CD8-positive, alpha-beta memory T cell (primary cell): Measurements from ENCODE around the gene RYR2. TPM values are rescaled to one million over a fixed set of nuclear protein-coding genes. Genes with fewer than 3 reads are reported as not detected.

Experiments used
- CTCF ChIA-PET: fragments of 350-600 bp; sonication (Branson Sonifier 250); formaldehyde crosslinking; loops from one replicate; lab custom pipeline; 2021; ENCODE audit warnings: antibody characterized with exemption; lab: Charles Lee
- POLR2A ChIA-PET: fragments of 350-600 bp; sonication (Branson Sonifier 250); formaldehyde crosslinking; loops from one replicate; lab custom pipeline; 2021; ENCODE audit warnings: antibody characterized with exemption; lab: Charles Lee
- DNase-seq, 5 donors: peaks; one replicate each; pipeline versions ENCODE4 v3.0.0 to v3.0.0-alpha.2; 2020 to 2022; ENCODE audit warnings: mixed read lengths in 1 of 5
- H3K27ac ChIP-seq: one replicate; pipeline ENCODE4 v1.7.0; 2013; ENCODE audit warnings: low read depth, mild to moderate bottlenecking, low read length, moderate library complexity
- H3K27me3 ChIP-seq: 2 replicates; pipeline ENCODE4 v1.7.0; 2013; ENCODE audit warnings: low read length, mild to moderate bottlenecking; ENCODE audit not compliant: insufficient read depth, poor library complexity, severe bottlenecking
- H3K36me3 ChIP-seq: 2 replicates; pipeline ENCODE4 v1.7.0; 2013; ENCODE audit warnings: mild to moderate bottlenecking, low read length, moderate library complexity; ENCODE audit not compliant: insufficient read depth
- H3K4me1 ChIP-seq: 2 replicates; pipeline ENCODE4 v1.7.0; 2013; ENCODE audit warnings: mild to moderate bottlenecking, low read length, moderate library complexity; ENCODE audit not compliant: insufficient read depth
- H3K4me3 ChIP-seq: 2 replicates; pipeline ENCODE4 v1.7.0; 2013; ENCODE audit warnings: mild to moderate bottlenecking, low read length
- H3K9me3 ChIP-seq: 2 replicates; pipeline ENCODE4 v1.7.0; 2013; ENCODE audit warnings: mild to moderate bottlenecking, low read length
- H3K27ac Mint-ChIP-seq, 8 donors: one replicate each; pipeline ENCODE4 v1.8.0; 2020 to 2021; ENCODE audit warnings: mixed read lengths in 8 of 8, mild to moderate bottlenecking in 6 of 8, inconsistent platforms in 3 of 8, moderate library complexity in 3 of 8
- H3K27me3 Mint-ChIP-seq, 2 donors: one replicate each; pipeline ENCODE4 v1.8.0; 2020 to 2021; ENCODE audit warnings: mixed read lengths in 2 of 2, mild to moderate bottlenecking in 1 of 2, moderate library complexity in 1 of 2
- H3K36me3 Mint-ChIP-seq, 3 donors: one replicate each; pipeline ENCODE4 v1.8.0; 2020 to 2021; ENCODE audit warnings: mixed read lengths in 3 of 3, inconsistent platforms in 1 of 3, mild to moderate bottlenecking in 1 of 3
- H3K4me1 Mint-ChIP-seq, 3 donors: one replicate each; pipeline ENCODE4 v1.8.0; 2020 to 2021; ENCODE audit warnings: mixed read lengths in 3 of 3, inconsistent platforms in 1 of 3, mild to moderate bottlenecking in 1 of 3
- H3K4me3 Mint-ChIP-seq, 7 donors: one replicate each; pipeline ENCODE4 v1.8.0; 2020 to 2021; ENCODE audit warnings: mixed read lengths in 7 of 7, mild to moderate bottlenecking in 6 of 7, moderate library complexity in 4 of 7, inconsistent platforms in 2 of 7
- H3K9me3 Mint-ChIP-seq, 5 donors: one replicate each; pipeline ENCODE4 v1.8.0; 2020 to 2022; ENCODE audit warnings: mixed read lengths in 5 of 5, mild to moderate bottlenecking in 3 of 5, moderate library complexity in 2 of 5, inconsistent platforms in 1 of 5
- polyA plus RNA-seq: library from polyadenylated mRNA; unstranded; fragments of 300-500 nt; fragmentation: Illumina TruSeq; gene quantifications from one replicate; pipeline ENCODE4 v1.2.3, GENCODE V29; 2021
- total RNA-seq, 2 experiments: library from RNA; stranded (reverse); gene quantifications; one replicate each; pipeline ENCODE4 v1.2.3, GENCODE V29; 2021

Gene RYR2
- total and polyA plus RNA-seq, 3 experiments from 2014 or later = 0.06 to 0.13 (median 0.11) TPM

DNA sequence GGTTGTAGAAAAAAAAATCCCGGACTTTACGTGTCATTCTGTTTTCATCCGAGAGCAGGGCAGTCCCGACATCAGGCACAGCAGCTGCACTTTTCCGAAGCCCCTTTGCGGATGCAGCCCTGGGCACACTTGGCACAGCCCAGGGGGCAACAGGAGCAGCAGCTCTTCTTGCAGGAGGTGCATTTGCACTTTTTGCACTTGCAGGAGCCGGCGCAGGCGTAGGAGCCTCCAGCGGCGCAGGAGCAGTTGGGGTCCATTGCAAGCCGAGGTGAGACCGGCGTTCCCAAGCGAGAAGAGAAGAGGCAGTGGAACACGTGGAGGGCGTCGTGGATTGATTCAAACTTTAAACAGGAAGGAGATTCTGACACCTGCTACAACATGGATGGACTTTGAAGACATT is 37.9 kb upstream of the RYR2 start, which contains the start of gene MT1HL1:
TSS of gene MT1HL1 (minus strand) at position 326 of the 400 bp plus-strand sequence. CDS start at position 257, 69 bp downstream.
- no peaks in the 10 kb centered on the region for H3K9me3 ChIP-seq
- H3K27me3 ChIP-seq = no peaks in the 10 kb centered on the region
- no peak within 1 kb of the TSS for H3K27ac ChIP-seq
- no peaks in the 10 kb centered on the region for H3K36me3 Mint-ChIP-seq
- no peak for DNase-seq
- POLR2A ChIA-PET = no interaction called here
- CTCF ChIA-PET = no interaction called here
- no peaks in the 10 kb centered on the region for H3K36me3 ChIP-seq
- peaks cover 0 to 2% (median 0%) of the 10 kb centered on the region in 5 donors for H3K9me3 Mint-ChIP-seq
- H3K4me3 Mint-ChIP-seq = no peak within 1 kb of the TSS
- no peaks in the 10 kb centered on the region for H3K4me1 Mint-ChIP-seq
- H3K27me3 Mint-ChIP-seq = peaks cover 4 to 10% of the 10 kb centered on the region in 2 donors
- no peak within 1 kb of the TSS for H3K4me3 ChIP-seq
- no peak within 1 kb of the TSS for H3K27ac Mint-ChIP-seq
- H3K4me1 ChIP-seq = no peaks in the 10 kb centered on the region

DNA sequence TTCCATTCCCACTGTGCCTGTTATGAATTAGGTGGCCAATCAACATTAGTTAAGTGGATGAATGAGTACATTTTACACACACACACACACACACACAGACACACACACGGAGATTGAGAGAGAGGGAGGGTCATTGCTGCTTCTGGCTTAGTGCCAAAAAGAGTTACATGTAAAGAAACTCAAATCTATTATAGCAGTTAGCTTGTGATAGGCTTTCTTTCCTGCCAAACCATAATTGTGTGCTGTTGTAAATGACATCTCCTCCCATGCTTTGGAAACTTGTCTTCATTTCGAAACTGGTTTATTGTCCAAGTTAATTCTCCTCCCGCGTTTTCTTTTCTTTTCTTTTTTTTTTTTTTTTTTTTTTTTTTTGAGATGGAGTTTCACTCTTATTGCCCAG is 36.3 kb upstream of the RYR2 start:
- H3K27ac Mint-ChIP-seq = no peak overlapping the region
- no peak for DNase-seq
- H3K36me3 Mint-ChIP-seq = no peaks in the 10 kb centered on the region
- no peaks in the 10 kb centered on the region for H3K36me3 ChIP-seq
- peaks cover 0 to 2% (median 0%) of the 10 kb centered on the region in 5 donors for H3K9me3 Mint-ChIP-seq
- no peaks in the 10 kb centered on the region for H3K4me1 ChIP-seq
- H3K4me3 Mint-ChIP-seq = no peak overlapping the region
- H3K4me1 Mint-ChIP-seq = no peaks in the 10 kb centered on the region
- H3K4me3 ChIP-seq = no peak overlapping the region
- POLR2A ChIA-PET = no interaction called here
- H3K27ac ChIP-seq = no peak overlapping the region
- no peaks in the 10 kb centered on the region for H3K27me3 ChIP-seq
- CTCF ChIA-PET = no interaction called here
- H3K9me3 ChIP-seq = no peaks in the 10 kb centered on the region
- peaks cover 6 to 10% of the 10 kb centered on the region in 2 donors for H3K27me3 Mint-ChIP-seq

DNA sequence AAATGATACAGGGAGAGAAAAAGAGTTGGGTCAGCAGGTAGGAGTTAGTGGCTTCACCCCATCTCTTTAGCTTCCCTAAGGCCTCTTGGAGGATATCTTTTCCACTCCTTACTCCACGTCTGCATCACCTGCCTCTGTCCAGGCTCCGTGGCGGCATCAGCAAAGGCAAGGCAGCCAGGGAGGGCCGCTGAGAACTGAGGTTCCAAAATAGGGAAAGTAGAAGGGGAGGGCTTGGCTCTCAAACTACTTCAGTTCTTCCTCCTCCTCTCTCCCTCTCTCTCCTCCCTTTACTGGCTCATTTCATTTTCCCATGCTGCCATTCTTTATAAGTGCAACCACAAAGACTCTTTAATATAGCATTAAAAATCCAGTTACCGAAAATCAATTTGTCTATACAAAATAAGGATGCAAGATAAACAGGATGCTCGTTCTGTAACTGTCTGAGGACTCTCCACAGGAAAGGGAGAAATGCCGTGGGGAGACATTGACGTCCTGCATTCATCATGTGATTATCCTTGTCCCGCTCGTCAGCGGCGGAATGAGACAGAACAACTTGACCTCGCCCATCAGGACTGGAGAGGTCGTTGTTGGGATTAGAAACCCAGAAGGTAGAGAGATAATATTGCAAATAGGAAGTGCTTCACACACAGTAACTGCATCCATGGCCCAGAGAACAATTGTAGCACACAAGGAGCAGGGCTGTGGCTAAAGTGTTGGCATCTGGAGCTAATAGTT is 34.7 kb upstream of the RYR2 start:
- POLR2A ChIA-PET = no interaction called here
- CTCF ChIA-PET = no interaction called here
- no peak for DNase-seq
- Histone ChIP-seq H3K4me1 (no peaks in the 10 kb centered on the region), H3K4me3 (no peak overlapping the region), H3K27me3 (no peaks in the 10 kb centered on the region), H3K36me3 (no peaks in the 10 kb centered on the region), H3K9me3 (no peaks in the 10 kb centered on the region), H3K27ac (no peak overlapping the region)
- Mint-ChIP-seq H3K27ac (no peak overlapping the region), H3K27me3 (peaks cover 4 to 10% of the 10 kb centered on the region in 2 donors), H3K4me1 (no peaks in the 10 kb centered on the region), H3K36me3 (no peaks in the 10 kb centered on the region), H3K9me3 (peaks cover 0 to 2% (median 0%) of the 10 kb centered on the region in 5 donors), H3K4me3 (no peak overlapping the region)

DNA sequence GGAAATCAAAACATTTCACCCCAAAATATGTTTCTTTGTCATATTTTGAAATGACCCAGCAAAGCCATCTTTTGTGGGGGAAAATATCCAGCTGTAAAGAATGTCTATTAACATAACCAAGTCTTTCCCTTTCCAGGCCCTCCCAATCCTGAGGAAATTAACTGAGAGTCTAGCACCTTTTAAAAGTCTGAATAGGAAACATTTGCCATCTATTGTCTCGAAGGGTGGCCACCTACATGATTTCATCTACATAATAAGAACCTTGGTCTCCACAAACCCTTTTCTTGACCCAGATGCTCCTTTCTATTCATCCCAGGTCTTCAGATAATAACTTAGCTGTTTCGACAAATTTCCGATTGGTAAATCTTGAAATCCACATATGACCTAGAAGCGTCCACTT is 32.4 kb upstream of the RYR2 start:
- no peak for DNase-seq
- Mint-ChIP-seq H3K4me3 (no peak overlapping the region), H3K27me3 (peaks cover 4 to 14% of the 10 kb centered on the region in 2 donors), H3K9me3 (peaks cover 0 to 2% (median 0%) of the 10 kb centered on the region in 5 donors), H3K36me3 (no peaks in the 10 kb centered on the region), H3K27ac (no peak overlapping the region), H3K4me1 (no peaks in the 10 kb centered on the region)
- no peak overlapping the region for H3K27ac ChIP-seq
- ChIA-PET POLR2A (no interaction called here), CTCF (no interaction called here)
- no peaks in the 10 kb centered on the region for H3K27me3 ChIP-seq
- no peaks in the 10 kb centered on the region for H3K36me3 ChIP-seq
- H3K4me3 ChIP-seq = no peak overlapping the region
- no peaks in the 10 kb centered on the region for H3K9me3 ChIP-seq
- H3K4me1 ChIP-seq = no peaks in the 10 kb centered on the region

DNA sequence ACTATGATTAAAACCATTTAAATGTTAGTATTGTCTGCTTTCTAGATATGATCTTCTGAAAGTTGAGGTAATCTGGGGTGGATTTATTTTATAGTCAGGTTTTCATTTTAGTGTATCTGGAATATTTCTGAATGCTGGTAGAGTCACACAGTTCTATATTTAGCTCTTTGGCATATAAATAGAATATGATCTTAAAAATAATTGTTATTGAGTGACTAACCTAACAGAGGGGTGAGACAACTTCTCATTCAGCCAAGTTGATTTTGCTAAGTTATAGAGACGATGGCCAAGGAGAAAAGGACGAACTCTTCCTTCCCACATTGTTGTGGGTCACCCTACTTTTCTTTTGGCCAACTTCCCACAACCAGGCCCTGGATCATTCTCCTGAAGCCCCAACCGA is 30.6 kb upstream of the RYR2 start:
- Histone ChIP-seq H3K36me3 (no peaks in the 10 kb centered on the region), H3K27ac (no peak overlapping the region), H3K4me3 (no peak overlapping the region), H3K9me3 (no peaks in the 10 kb centered on the region), H3K4me1 (no peaks in the 10 kb centered on the region), H3K27me3 (no peaks in the 10 kb centered on the region)
- Mint-ChIP-seq H3K36me3 (no peaks in the 10 kb centered on the region), H3K27me3 (peaks cover 2 to 14% of the 10 kb centered on the region in 2 donors), H3K4me1 (no peaks in the 10 kb centered on the region), H3K9me3 (no peaks in the 10 kb centered on the region), H3K4me3 (no peak overlapping the region), H3K27ac (no peak overlapping the region)
- POLR2A ChIA-PET = no interaction called here
- CTCF ChIA-PET = no interaction called here
- DNase-seq = no peak

DNA sequence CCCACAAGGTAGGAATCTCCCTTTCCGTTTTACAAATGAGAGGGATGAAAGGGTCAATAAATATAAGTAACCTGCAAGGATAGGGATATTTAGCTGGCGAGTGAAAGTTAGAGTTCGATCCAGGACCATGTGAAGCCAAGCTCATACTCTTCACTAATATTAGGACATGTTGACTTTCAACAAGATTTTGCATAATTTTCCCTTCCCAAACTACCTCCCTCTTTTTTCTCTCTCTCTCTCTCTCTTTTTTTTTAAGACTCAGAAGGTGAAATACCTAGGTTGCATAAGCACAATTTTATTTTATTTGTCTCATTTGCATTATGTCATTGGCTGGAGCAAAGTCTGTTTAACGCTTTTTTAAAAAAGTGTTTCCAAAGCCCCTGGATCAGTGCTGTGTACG is 29.6 kb upstream of the RYR2 start:
- POLR2A ChIA-PET = no interaction called here
- H3K36me3 Mint-ChIP-seq = no peaks in the 10 kb centered on the region
- CTCF ChIA-PET = no interaction called here
- no peak overlapping the region for H3K27ac Mint-ChIP-seq
- no peaks in the 10 kb centered on the region for H3K4me1 ChIP-seq
- H3K27me3 ChIP-seq = no peaks in the 10 kb centered on the region
- H3K9me3 ChIP-seq = no peaks in the 10 kb centered on the region
- DNase-seq = no peak
- peaks cover 2 to 15% of the 10 kb centered on the region in 2 donors for H3K27me3 Mint-ChIP-seq
- H3K36me3 ChIP-seq = no peaks in the 10 kb centered on the region
- H3K4me1 Mint-ChIP-seq = no peaks in the 10 kb centered on the region
- H3K27ac ChIP-seq = no peak overlapping the region
- H3K4me3 ChIP-seq = no peak overlapping the region
- H3K4me3 Mint-ChIP-seq = no peak overlapping the region
- no peaks in the 10 kb centered on the region for H3K9me3 Mint-ChIP-seq

DNA sequence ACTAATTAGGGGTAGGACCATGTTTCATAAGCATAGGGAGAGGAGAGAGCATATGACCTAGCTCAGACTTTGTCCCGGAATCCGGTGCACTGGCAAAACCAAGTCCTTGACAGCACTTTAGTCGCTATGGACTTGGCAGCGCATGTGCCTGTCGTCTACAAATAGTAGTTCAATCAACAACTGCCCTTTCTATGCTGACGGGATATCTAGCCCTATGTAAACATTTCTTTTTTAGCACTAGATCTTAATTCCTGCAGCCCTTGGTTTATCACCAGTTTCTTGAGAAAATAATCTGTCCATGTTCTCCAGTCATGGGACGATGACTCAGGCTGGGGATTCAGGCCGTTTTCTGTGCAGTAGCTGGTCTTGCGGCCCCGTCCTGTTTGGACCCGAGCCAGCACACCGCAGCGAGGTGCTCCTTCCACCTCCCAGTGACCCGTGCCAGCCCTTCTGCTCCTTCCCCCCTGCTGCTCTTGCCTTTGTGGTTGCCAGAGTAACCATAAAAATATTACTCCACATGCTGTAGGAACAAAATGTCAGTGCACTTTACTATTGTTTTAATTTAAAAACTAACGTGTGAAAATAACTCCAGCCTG is 29.1 kb upstream of the RYR2 start:
- no peak overlapping the region for H3K27ac Mint-ChIP-seq
- H3K4me1 Mint-ChIP-seq = no peaks in the 10 kb centered on the region
- Histone ChIP-seq H3K36me3 (no peaks in the 10 kb centered on the region), H3K27ac (no peak overlapping the region), H3K27me3 (no peaks in the 10 kb centered on the region), H3K4me1 (no peaks in the 10 kb centered on the region), H3K9me3 (no peaks in the 10 kb centered on the region), H3K4me3 (no peak overlapping the region)
- peaks cover 2 to 18% of the 10 kb centered on the region in 2 donors for H3K27me3 Mint-ChIP-seq
- no peak for DNase-seq
- ChIA-PET POLR2A (no interaction called here), CTCF (no interaction called here)
- no peaks in the 10 kb centered on the region for H3K9me3 Mint-ChIP-seq
- no peak overlapping the region for H3K4me3 Mint-ChIP-seq
- H3K36me3 Mint-ChIP-seq = no peaks in the 10 kb centered on the region

DNA sequence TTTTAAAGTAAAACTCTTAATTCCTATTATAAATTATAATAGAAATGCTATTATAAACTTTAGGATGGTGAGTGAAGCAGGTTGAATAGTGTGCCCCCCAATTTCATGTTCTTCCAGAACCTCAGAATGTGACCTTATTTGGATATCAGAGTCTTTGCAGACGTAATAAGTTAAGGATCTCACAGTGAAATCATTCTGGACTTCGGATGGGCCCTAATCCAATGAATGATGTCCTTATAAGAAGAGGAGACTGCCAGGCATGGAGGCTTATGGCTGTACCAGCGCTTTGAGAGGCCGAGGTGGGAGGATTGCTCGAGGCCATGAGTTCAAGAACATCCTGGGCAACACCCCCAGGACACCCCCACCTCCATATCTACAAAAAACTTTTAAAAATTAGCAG is 28.4 kb upstream of the RYR2 start:
- Mint-ChIP-seq H3K27me3 (peaks cover 2 to 11% of the 10 kb centered on the region in 2 donors), H3K9me3 (no peaks in the 10 kb centered on the region), H3K4me1 (no peaks in the 10 kb centered on the region), H3K4me3 (no peak overlapping the region), H3K36me3 (no peaks in the 10 kb centered on the region), H3K27ac (no peak overlapping the region)
- DNase-seq = no peak
- CTCF ChIA-PET = no interaction called here
- POLR2A ChIA-PET = no interaction called here
- Histone ChIP-seq H3K27ac (no peak overlapping the region), H3K4me3 (no peak overlapping the region), H3K4me1 (no peaks in the 10 kb centered on the region), H3K9me3 (no peaks in the 10 kb centered on the region), H3K36me3 (no peaks in the 10 kb centered on the region), H3K27me3 (no peaks in the 10 kb centered on the region)
